ENCODE data around the gene RAG1. TPM values are rescaled to one million over a fixed set of nuclear protein-coding genes. Genes with fewer than 3 reads are reported as not detected.

Gene RAG1
- total and polyA plus RNA-seq, 9 of the 15 experiments (the other 6 are each of a cell fraction or from before 2014, with no cell fraction given): 0.49 to 2.5 (median 1.7) TPM

- no peak for TF ChIP-seq RREB1 (CRISPR knock-in tag; IDR thresholded peaks at IDR 0.05)
- no peak for TF ChIP-seq ZHX1 (conservative IDR thresholded peaks at IDR 0.05; ENCODE audit: low read length)
- no peak for TF ChIP-seq SMAD2 (IDR thresholded peaks at IDR 0.05; ENCODE audit: low read depth, low read length)
- TF ChIP-seq MCM7 (IDR thresholded peaks at IDR 0.05): no peak
- TF ChIP-seq SMAD4 (CRISPR knock-in tag; conservative IDR thresholded peaks at IDR 0.05): peak; percentile 67; the same call in 1 of the 2 replicates
- peak; percentile 59; the same call in 1 of the 2 replicates for TF ChIP-seq HEY1 (CRISPR knock-in tag; IDR thresholded peaks at IDR 0.05; ENCODE audit: borderline replicate concordance)
- peak; percentile 76 for TF ChIP-seq FOXJ2 (tag; IDR thresholded peaks at IDR 0.05)
- peak in 1 of 2 experiments; percentile 87; a peak in 2 of 4 replicates for TF ChIP-seq RCOR1 (IDR thresholded peaks at IDR 0.05; ENCODE audit: borderline replicate concordance in 1 of 2, low read depth in 2 of 2, low read length in 2 of 2)
- TF ChIP-seq ZBTB17 (CRISPR knock-in tag; IDR thresholded peaks at IDR 0.05): no peak
- peak; percentile 50 for TF ChIP-seq CBFA2T2 (conservative IDR thresholded peaks at IDR 0.05)
- TF ChIP-seq NFATC3 (IDR thresholded peaks at IDR 0.05): no peak
- peak; percentile 83 for TF ChIP-seq TEAD4 (IDR thresholded peaks at IDR 0.05; ENCODE audit: low read length)
- no peak for TF ChIP-seq TEAD4 (CRISPR knock-in tag; IDR thresholded peaks at IDR 0.05; ENCODE audit: borderline replicate concordance)
- no peak for TF ChIP-seq STAT5B (CRISPR knock-in tag; IDR thresholded peaks at IDR 0.05)
- peak; percentile 29; the same call in 1 of the 2 replicates for TF ChIP-seq KLF16 (IDR thresholded peaks at IDR 0.05)
- TF ChIP-seq VEZF1 (CRISPR knock-in tag; IDR thresholded peaks at IDR 0.05): peak; percentile 21; the same call in 1 of the 2 replicates
- no peak for TF ChIP-seq CTBP1 (IDR thresholded peaks at IDR 0.05; ENCODE audit: borderline replicate concordance)
- peak in 1 of 2 experiments; percentile 32; a peak in 1 of 4 replicates for TF ChIP-seq FOXA3 (CRISPR knock-in tag; conservative IDR thresholded peaks at IDR 0.05 in 1 of 2, IDR thresholded peaks at IDR 0.05 in 1 of 2)
- peak; percentile 19; the same call in 1 of the 2 replicates for TF ChIP-seq NCOR1 (IDR thresholded peaks at IDR 0.05)
- TF ChIP-seq MYNN (IDR thresholded peaks at IDR 0.05): no peak
- TF ChIP-seq MYNN (CRISPR knock-in tag; IDR thresholded peaks at IDR 0.05): no peak
Observed at GRCh38 chr11:36565031-36565610, 2.7 kb upstream of the RAG1 start (continued).

Data from K562 (cell line).